Subcutaneous adipose tissue (tissue), 4 donors: ENCODE data around the gene ADI1. TPM values are rescaled to one million over a fixed set of nuclear protein-coding genes. Genes with fewer than 3 reads are reported as not detected.

ENCODE experiments used
- total RNA-seq, 4 donors: library from RNA; depleted of rRNA; stranded (reverse); fragments of >200 nt; gene quantifications; one replicate each; pipeline ENCODE4 v1.1.0, GENCODE V29; 2016
- TF ChIP-seq, protein P1 (sequence below): fragments of 450-650 bp; IDR thresholded peaks from one replicate; pipeline ENCODE4 v1.5.1; 2016; ENCODE audit warnings: low read depth, mild to moderate bottlenecking, control low read depth, antibody characterized with exemption, moderate library complexity

The ADI1 gene
- total RNA-seq, 4 donors from 2014 or later = 40.6 to 92.4 (median 77.6) TPM

DNA sequence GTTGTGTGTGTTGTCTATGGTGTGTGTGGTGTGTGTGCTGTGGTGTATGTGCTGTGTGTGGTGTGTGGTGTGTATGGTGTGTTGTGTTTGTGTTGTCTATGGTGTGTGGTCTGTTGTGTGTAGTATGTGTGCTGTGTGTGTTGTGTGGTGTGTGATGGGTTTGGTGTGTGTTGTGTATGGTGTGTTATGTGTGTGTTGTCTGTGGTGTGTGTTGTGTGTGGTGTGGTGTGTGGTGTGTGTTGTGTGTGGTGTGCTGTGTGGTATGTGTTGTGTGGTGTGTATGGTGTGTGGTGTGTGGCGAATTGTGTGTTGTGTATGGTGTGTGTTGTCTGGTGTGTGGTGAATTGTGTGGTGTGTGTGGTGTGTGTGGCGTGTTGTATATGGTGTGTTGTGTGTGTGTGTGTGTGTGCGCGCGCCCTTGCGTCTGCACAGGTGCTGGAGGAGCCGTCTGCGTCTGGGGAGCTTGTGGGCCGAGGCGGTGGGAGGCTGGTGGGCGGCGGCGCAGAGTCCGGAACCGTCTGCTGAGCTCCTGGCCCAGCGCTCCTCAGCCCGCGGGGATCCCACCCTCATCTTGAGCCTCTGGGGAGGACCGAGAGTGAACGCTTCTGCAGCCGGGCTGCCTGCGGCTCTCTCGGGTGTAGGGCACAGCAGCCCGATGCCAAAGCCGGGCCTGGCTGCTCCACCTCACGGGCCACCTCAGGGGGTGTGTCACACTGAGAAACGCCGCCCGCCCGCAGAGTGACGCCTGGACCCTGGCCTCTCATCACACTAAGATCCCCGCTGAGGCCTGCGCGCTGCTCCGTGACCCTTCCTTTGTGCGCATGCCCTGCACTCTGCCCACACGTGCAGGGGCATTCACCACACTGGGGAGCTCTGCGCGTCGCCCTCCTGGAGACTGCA lies 8.8 kb upstream of the ADI1 start:
- TF ChIP-seq, protein P1, sequence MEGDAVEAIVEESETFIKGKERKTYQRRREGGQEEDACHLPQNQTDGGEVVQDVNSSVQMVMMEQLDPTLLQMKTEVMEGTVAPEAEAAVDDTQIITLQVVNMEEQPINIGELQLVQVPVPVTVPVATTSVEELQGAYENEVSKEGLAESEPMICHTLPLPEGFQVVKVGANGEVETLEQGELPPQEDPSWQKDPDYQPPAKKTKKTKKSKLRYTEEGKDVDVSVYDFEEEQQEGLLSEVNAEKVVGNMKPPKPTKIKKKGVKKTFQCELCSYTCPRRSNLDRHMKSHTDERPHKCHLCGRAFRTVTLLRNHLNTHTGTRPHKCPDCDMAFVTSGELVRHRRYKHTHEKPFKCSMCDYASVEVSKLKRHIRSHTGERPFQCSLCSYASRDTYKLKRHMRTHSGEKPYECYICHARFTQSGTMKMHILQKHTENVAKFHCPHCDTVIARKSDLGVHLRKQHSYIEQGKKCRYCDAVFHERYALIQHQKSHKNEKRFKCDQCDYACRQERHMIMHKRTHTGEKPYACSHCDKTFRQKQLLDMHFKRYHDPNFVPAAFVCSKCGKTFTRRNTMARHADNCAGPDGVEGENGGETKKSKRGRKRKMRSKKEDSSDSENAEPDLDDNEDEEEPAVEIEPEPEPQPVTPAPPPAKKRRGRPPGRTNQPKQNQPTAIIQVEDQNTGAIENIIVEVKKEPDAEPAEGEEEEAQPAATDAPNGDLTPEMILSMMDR = no peak

DNA sequence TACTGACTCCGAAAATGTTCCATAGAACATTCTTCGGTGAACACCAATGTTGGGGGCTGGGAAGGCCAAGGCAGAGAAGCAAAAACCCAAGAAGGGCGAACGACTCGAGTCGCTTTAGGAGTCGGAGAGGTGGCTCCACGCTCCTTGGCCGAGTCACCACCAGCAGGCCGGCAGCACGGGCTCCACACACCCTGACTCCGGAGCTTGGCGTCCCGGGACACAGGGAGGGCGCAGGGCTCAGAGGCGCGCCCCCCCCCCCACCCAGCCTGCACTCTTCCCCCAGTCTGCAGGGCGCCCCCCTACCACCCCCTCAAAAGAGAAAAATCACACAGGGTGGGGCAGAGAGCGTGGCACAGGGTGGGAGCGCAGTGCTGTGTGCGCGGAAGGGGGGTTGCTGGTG lies 7.5 kb upstream of the ADI1 start:
- TF ChIP-seq, protein P1 = no peak

DNA sequence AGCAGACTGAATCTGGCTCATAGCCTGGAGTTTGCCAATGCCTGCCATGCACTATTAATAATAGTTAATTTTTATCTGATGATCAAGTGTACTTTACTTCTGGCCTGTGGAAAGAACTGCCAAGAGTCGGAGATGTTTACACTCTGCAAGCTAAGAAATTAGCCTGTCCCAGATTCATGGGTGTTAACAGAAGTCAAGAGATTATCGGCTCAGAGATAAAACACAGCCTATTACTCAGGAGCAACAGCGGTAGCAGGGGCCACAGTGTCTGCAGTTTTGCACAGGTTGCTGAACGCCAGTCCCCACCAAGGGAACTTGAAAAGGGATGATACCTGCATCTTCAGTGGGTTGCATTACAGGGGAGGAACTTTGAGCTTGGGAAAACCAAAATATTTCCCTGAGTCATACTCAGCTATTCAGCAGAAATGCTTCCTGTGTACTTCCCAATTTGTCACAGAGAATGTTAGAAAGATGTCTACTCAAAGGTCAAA lies 4.3 kb upstream of the ADI1 start:
- TF ChIP-seq, protein P1 = no peak

DNA sequence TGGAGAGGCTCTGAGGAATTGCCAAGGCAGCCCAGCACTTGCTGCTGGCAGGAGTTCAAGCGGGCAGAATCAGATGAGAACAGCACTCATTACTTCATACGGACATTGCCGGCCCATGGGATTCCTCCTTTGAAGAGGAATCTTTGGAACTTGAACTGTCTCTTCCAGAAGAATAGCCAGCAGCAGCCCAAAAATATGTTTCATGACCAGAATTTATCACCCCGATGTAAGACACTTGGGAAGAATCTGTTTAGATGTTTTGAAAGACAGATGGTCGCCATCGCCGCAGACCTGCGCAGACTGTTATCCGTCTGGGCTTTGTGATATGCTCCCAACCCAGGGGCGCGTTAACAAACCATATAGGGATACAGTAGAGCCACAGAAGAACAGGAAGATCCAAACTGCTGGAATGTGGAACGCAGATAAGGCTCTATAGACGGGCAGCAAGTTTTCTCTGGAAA lies 3.7 kb upstream of the ADI1 start:
- TF ChIP-seq, protein P1 = no peak

DNA sequence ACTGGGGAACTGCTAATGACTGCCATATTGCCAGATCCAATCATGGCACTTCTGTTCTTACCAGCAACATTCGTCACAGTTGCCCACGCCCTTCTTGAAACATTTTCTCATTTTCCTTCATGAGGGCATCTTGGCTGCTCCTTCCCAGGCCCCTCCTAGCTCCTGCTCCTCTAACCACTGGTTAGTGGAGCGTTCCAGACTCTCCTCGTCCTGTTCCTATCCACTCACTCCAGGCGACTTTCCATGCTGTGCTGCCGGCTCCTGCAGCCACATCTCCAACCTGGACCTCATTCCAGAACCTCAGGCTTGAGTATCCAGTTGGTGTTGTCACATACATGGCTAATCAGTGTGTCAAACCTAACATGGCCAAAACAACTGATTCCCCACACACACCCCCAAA lies 1.3 kb upstream of the ADI1 start:
- TF ChIP-seq, protein P1 = no peak

DNA sequence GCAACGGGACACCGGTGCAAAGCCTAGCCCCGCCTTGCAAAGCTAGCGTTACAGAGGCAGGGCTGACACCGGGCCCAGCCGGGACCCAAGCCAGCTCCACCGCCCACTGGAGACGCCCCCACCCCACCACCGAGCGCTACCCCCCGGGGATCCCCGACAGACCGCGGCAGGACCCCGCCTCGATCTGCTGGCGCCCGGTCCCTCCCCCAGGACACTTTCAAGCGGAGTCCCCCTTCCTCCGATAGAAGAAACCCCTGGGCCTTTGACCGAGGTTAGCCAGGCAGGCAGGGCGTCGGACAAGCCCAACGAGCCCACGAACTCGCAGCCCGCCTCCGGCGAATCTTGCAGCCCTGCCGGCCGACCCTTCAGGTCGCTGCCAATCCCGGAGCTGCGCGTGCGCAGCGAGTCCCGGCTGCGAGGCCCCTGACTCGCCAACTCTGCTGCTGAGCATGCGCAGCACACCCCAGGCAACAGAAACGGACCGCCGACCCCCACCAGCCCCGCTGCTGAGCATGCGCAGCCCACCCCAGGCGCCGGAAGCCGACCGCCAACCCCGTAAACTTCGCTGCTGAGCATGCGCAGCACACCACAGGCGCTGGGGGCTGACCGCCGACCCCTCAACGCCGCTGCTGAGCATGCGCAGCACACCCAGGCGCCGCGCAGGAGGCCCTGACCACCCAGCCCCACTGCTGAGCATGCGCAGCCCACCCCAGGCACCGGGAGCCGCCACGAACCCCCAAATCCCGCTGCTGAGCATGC lies 656 bp downstream of the ADI1 start:
- TF ChIP-seq, protein P1 = no peak

DNA sequence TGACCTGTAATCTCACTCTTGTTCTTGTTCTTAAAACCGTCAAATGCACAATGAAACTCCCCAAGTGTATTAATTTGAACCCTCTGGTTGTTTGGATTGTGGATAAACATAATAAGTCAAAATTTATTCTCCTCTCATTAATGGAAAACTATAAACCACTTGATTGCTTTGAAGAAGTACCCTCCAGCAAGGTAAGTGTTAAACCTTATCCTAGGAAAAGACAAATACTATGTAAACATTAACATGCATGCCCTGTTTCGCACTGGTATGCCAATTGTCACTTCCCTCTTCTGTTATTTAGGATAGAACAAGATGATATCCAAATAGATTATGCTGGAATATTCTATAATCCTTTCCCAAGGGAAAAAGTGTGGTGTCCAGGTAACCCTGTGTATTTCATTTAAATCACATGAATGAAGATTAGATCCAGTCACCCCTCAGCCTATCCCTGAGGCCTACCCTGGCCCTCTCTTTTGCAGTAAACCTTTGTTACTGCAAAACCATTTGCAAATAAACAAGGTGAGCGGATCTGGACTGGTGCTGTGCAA lies 1.3 kb downstream of the ADI1 start:
- TF ChIP-seq, protein P1 = no peak
